TTC549 (cell line): Measurements from ENCODE around the gene WDR82.

Experiments used
- FAIRE-seq: peaks from 2 replicates; lab custom pipeline; 2012; peaks lifted over from hg19 to GRCh38; lab: Jason Lieb, UNC

The WDR82 gene, protein sequence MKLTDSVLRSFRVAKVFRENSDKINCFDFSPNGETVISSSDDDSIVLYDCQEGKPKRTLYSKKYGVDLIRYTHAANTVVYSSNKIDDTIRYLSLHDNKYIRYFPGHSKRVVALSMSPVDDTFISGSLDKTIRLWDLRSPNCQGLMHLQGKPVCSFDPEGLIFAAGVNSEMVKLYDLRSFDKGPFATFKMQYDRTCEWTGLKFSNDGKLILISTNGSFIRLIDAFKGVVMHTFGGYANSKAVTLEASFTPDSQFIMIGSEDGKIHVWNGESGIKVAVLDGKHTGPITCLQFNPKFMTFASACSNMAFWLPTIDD

DNA sequence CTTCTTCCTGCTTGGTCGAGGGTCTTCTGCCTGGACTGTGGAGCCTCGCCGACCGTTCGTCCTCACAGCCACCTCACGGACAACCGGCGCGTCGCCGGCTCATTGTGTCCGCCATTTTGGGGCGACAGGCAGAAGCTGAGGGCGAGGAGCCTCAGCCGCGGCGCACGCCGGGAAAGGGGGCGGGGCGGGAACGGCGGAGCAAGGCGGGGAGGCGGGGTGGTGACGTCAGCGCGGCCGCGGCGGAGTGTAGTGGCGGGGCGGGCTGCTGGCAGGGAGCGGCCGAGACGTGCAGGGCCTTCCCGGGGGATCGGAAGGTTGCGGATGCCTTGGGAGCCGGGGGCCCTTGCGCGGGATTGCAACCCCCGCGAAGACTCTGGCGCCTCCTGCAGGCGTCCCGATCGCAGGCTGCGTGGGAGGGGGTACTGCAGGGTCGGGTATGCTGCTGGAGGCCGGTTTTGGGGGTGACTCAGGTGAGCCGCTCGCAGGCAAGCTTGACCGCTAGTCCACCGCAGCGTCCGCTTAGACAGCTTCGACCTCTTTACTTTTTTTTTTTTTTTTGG is at the start of gene WDR82:
TSS of gene WDR82 (minus strand) at position 140 of the 560 bp plus-strand sequence. CDS start 288 bp downstream, outside the sequence.
- FAIRE-seq, result no peak

- no peak for FAIRE-seq
These were observed 49.2 kb upstream of the WDR82 start for GRCh38 chr3:52327486-52328290.

DNA sequence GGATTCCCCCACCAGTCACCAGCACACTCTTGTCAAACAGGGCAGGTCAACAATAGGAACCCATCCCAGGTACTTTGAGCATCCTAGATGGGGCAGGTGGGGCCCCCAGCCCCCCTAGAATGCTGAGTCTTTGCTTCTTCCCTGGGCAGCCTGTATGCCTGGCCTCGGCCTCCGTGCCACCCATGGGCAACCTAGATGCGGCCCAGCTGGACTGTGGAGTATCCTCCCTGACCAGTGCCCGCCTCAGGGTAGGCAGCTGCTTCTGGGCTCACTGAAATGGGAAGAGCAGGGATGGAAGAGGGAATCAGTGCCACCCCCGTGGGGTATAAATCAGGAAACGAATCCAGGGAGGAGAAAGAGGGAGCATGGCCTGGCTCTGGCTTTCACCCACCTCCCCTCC is 48.5 kb upstream of the WDR82 start:
- no peak for FAIRE-seq

DNA sequence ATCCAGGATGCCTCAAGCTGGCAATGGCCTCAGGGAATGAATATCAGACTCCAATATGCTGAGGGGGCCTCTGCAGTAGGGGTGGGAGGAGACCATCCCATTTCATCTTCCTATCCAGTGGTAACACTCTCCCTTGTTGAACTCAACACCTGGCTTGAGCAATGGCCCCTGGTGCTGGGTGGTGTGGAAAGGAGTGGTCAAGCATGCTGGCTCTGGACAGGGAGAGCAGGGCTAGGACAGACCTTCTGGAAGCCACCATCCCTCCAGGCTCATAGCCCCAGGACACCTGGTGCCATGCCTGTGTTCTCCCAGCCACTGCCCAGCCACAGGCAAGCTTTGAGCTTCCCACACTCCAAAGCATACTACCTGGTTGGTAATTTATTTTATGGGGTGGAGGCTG is 47.2 kb upstream of the WDR82 start:
- no peak for FAIRE-seq

- FAIRE-seq, result no peak
These were observed 46.2 kb upstream of the WDR82 start for GRCh38 chr3:52324676-52325075.

DNA sequence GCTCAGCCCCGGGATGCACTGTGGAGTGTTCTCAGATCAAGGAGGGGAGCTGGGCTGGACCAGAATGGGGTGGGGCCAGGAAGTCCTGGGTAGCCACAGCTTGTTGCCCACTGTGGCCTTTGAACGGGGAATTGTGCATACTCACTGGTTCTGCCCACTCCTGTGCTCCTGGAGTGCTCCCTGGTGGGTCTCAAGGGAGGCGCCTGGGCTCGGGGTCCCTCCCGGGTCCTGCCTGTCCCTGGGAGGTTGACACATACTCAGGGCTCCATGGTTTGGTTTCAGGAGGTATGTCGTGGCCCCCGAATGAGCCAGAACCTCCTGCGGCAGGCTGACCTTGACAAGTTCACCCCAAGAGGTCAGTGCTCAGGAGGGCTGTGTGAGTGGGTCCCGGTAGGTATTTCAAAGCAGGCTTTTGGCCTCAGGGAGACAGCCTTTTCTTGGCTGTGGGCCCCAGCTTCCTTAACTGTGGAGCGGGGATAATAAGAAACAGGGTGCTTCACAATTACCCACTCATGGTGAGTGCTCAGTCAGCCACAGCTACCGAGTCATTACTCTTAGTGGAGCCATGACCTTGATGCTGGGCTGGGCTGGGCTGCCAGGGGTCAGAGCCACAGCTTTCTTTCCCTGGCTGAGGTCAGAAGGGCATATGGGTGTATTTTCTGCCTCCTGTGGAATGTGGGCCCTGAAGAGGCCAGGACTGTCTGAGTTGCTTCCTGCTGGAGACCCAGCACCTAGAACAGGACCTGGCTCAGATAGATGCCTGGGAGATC is 45.3 kb upstream of the WDR82 start:
- FAIRE-seq, result no peak

DNA sequence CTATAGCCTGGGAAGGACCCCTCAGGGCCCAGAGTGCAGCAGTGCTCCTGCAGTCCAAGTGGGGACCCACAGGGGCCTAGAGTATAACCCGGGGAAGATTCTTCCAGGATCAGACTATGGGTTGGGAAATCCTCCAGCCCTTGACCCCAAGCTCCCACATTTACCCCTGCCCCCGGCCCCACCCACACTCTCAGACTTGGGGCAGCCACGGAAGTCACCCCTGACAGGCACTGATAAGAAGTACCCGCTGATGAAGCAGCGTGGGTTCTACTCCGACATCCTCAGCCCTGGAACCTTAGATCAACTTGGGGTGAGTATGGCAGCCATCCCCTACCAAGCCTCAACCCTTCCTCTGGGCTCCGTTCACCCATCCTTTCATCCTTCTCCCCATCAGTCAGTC is 44.0 kb upstream of the WDR82 start:
- FAIRE-seq, result no peak

GRCh38 chr3:52321481-52321880 is 43.0 kb upstream of the WDR82 start:
- FAIRE-seq, result no peak

- no peak for FAIRE-seq
These were observed 41.6 kb upstream of the WDR82 start for GRCh38 chr3:52319921-52320595.

DNA sequence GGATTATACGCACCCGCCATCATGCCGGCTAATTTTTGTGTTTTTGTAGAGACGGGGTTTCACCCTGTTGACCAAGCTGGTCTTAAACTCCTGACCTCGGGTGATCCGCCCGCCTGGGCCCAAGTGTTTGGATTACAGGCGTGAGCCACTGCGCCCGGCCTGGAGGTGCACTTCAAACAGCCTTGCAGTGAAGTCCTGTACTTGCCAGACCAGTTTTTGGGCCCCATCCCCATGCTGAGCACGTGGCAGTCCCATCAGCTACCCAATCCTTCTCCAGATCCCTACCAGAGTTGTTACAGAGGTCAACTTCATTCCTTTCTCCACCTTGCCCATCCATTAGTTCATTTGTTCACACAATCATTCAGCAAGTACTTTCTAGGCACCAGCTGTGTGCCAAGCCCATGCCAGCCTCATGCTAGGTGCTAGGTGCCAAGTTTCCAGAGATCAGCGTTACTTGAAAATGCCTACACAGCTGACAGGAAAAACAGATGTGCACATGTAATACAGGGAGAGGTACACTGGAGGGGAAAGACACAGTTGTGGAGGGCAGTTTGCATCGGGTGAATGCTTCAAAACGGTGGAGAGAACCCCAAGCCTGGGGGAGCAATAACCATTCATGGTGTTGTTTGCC is 39.9 kb upstream of the WDR82 start:
- FAIRE-seq, result no peak

GRCh38 chr3:52317208-52318000 is 39.0 kb upstream of the WDR82 start:
- FAIRE-seq, result no peak

DNA sequence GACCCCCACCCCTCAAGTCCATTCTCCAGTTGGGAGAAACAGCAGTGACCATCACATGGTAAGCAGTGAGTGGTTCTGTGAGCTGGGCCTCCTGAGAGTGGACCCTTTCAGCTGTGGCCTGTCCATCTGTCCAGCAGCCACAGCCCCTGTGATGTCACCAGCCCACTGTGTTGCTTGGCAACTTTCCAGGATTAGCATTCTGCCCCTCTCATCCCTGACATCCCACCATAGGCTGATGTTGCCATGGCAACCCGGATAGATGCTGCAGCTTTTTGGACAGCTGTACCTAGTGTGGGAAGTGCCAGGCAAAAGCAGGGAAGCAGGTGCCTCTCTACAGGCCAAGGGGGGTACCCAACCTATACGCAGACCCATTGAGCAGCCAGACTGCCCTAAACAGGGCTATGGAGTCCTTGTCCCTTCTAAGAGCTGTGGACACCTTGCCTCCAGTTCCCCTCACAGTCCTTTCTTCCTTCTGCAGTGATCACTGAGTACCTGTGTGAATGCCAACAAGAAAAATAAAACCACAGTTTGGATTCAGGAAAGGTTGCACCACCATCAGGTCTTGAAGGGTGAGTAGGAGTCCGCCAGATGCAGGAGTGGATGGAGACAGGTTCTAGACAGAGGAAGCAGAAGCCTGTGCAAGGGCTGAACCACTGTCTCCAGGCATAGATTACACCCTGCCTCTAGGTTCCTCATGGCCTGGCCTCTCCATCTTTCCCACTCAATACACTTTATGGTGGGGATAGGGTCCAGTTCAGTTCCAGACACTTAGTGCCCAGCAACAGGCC is 37.7 kb upstream of the WDR82 start, which contains the start of gene DNAH1:
TSS of gene DNAH1 (plus strand) at position 343 of the 788 bp plus-strand sequence. CDS start 6,124 bp downstream, outside the sequence.
- FAIRE-seq, result no peak

DNA sequence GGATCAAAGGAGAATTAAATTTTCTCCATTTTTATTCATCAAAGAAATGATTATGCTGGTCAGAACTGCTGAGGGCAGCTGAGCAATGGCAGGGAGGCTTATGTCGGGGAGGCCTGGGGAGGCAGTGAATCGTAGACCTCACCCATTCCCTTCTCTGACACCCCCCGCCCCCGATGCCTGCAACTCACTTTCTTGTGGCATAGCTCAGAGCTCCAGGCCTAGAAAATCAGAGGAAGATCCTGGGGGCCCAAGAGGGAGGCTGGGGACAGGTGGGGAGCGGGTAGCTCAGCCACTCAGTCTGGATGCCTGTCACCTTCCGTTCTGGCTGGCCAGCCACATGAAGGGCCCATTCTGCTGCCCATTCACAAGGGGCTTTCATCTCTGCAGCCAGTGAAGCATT is 36.6 kb upstream of the WDR82 start:
- FAIRE-seq, result no peak

GRCh38 chr3:52314489-52314888 is 36.0 kb upstream of the WDR82 start:
- FAIRE-seq, result no peak

DNA sequence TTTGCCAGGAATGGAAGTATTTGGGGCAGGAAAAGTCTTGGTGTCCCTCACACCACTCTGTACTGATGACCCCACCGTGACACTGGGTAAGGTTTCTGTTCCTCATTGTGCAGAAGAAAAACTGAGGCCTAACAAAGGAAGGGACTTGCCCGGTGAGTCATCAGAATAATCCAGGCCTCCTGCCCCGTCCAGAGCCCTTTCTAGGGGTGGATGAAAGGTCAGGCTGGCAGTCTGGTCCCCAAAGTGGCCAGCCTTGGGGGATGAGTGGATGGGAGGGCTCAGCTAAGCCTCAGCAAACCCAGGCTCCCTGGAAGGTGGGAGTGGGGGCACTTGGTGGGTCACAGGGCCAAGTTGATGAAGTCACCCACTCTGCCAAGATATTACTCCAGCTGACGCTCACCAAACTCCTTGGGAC is 35.3 kb upstream of the WDR82 start:
- no peak for FAIRE-seq

- no peak for FAIRE-seq
These were observed 34.8 kb upstream of the WDR82 start for GRCh38 chr3:52313188-52313773.

DNA sequence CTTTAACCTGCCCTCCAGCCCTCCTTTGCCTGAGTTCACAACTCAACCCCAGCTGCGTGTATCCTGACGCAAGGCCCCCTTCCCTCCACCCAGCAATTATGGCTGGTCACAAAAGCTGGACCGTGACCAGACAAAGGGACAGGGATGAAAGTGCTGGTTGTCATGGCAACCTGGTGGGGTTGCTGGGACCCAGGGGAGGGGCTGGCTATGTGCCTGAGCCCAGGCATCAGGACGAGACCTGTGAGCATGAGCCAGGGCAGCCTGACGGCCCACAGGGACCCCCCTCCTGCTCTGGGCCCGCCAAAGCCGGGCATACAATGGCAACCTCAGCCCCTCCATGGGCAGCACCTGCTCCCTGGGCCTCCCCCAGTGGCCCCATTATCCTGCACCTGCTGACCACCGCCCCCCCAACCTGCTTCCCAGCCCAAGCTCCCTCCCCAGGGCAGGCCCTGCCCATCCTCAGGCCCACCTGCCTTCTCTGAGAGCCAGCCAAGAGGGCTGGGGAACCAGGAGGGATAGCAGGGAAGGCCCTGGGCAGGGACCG is 33.2 kb upstream of the WDR82 start:
- no peak for FAIRE-seq

- FAIRE-seq, result no peak
These were observed 32.6 kb upstream of the WDR82 start for GRCh38 chr3:52310861-52311575.
